NK-92 treated with Interleukin-12 subunit alpha and Interleukin-12 subunit beta, amount 100 ng/mL, for 24 hours (cell line): ENCODE data around the gene TAF6.
"Not testable (repeated sequence)": the region's sequence is repeated elsewhere in the genome, so short reads cannot be mapped to it uniquely, and the experiment has no call there.

Experiments
- DNase-seq: peaks from one replicate; lab custom pipeline; 2025; lab: John Stamatoyannopoulos, UW

Gene TAF6

DNA sequence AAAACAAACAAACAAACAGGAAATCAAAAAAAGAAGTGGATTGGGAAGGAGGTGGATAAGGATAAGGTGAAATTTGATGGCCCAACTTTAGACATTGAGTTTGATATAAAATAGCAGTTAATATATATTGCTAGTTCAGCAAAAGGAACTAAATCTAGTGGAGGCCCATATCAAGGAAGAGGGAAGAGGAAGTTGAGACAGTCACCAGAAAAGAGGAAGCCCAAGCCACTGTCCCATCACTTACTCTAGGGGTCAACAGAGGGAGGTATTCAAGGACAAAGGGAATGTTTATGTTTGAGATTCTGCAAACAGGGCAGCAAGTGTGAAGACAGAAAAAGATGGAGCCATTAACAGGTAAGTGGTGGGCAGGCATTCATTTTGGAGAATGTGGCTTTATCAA, 33.2 kb upstream of the TAF6 start:
- no peak for DNase-seq

DNA sequence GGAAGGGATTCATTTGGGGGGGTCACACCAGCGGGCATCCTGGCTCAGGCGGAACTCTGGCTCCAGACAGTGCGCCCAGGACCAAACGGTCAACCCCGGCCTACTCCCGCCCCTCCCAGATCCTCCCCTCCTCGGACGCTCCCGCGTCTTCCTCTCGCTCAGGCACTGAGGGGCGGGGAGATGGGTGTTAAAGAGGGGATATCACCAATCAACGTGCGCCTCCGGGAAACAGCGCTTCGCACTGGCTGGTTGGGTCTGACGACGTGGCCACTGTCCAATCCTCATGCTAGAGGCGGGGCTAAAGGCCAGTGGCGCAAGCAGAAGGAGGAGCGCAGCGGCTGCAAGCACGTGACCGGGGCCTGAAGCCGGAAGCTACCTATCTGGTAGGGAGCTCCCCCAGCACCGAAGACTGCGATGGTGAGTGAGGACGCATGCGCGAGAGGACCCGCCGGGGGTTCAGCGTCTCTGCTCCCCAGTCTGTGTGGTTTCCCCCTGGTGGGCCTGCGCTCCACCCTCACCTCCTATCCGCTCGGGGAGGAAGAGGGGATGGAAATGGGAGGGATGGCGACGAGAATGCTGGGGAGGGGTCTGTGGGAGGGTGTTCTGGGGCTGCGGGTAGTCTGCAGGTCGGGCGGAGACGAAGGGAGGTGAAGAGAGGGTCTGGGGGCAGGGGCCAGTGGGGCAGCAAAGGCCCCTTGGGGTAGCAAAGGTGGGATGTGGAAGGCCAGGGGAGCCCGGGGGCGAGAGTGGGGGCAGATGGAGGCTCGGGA, 29.6 kb upstream of the TAF6 start, which contains the start of gene LAMTOR4:
LAMTOR4 (plus strand) TSS at position 360 of the 770 bp plus-strand sequence; CDS start at position 415, 55 bp downstream.
- peak; percentile 100 for DNase-seq

DNA sequence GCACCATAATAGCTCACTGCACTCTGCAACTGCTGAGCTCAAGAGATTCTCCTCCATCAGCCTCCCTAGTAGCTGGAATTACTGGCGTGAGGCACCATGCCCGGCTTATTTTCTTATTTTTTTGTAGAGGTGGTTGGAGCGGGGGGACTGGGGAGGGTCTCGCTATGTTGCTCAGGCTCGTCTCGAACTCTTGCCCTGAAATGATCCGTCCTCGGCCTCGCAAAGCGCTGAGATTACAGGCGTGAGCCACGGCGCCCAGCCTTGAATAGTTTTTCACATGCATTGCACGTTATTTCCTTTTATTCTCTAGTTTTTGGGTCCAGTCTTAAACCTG, 29.0 kb upstream of the TAF6 start:
- DNase-seq: no peak

DNA sequence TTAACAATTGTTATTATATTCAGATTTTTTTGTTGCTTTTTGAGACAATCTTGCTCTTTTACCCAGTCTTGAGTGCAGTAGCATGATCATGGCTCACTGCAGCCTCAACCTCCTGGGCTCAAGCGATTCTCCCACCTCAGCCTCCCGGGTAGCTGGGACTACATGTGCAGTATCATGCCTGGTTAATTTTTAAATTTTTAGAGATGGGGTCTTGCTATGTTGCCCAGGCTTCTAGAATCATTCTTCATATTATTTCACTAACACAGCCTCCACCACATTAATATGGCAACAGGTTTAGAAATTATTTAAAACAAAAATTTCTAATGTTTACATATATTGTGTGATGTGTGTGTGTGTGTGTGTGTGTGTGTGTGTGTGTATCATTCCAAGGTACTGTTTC, 28.1 kb upstream of the TAF6 start:
- no peak for DNase-seq

DNA sequence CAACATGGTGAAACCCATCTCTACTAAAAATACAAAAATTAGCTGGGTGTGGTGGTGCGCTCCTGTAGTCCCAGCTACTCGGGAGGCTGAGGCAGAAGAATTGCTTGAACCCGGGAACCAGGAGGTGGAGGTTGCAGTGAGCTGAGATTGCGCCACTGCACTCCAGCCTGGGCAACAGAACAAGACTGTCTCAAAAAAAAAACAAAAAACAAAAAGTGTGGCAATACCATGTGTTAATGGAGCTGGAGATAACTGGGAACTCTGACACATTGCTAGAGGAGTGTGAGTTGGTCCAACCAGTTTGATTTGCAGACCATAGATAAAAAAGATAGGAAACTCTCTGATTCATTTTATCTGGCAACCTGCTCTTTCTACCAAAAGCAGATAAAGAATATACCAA, 27.2 kb upstream of the TAF6 start:
- DNase-seq: not testable (repeated sequence)

DNA sequence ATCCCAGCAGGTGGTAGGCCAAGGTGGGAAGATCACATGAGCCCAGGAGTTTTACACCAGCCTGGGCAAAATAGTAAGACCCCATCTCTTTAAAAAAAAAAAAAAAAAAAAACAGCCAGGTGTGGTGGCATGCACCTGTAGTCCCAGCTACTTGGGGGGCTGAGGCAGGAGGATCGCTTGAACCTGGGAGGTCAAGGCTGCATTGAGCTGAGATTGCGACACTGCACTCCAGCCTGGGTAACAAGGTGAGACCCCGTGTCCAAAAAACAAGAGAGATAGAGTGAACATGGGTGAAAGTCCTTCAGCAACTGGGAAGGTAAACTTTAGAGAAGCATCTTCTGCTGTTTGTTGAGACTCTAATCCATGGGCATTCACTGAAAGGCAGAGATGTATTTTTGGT, 23.3 kb upstream of the TAF6 start:
- DNase-seq: no peak

DNA sequence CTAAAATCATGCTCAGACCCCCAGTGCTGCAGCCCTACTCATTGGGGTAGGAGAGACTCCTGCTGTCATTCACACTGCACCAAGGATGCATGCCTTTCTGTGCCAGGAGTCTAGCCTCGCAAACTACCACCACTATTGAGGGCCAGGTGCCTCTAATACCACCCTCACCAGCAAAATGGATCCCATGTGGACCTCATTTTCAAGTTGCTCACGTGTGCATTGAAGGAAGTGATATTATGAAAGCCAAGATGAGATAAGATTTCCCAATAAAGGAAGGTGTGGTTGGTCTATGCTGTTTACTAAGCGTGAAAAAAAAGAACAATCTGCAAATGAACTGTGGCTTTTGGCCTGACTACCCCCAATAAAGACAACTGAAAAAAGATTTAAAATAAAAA, 22.4 kb upstream of the TAF6 start:
- DNase-seq: peak; percentile 35

DNA sequence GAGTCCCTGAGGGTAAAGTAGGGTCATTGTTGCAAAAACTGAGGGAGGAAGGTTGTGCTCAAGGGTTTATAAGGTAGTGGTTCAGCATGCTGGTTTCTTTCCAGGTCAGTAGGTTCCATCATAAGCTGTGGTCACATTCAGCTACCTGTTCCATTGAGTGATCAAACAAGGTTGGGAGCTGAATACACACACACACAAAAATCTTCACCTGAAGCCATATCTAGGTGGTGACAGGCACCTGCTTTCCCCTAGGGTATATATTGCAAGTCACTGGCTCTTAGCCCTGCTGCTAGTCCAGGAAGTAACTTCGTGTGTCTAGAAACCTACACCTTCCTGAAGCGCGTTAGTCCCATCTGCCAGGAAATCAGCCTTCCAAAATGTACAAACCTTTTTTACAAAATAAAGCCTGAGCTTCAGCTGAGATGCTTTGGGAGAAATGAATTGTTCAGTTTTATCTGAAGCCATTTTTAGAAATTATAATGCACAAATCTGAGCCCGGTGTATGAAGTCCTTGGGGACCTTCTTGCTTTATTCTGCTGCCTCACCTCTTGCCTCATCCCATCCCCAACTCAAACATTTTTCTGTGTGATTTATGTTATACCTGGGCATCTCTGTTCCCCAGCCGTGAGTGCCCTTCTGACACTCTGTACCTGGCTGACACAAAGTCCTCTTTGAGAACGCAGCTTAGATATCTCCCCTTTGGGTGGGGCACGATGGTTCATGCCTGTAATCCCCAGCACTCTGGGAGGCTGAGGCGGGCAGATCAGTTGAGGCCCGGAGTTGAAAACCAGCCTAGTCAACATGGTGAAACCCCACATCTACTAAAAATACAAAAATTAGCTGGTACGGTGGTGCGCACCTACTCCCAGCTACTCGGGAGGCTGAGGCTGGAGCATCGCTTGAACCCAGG, 18.9 kb upstream of the TAF6 start:
- no peak for DNase-seq

DNA sequence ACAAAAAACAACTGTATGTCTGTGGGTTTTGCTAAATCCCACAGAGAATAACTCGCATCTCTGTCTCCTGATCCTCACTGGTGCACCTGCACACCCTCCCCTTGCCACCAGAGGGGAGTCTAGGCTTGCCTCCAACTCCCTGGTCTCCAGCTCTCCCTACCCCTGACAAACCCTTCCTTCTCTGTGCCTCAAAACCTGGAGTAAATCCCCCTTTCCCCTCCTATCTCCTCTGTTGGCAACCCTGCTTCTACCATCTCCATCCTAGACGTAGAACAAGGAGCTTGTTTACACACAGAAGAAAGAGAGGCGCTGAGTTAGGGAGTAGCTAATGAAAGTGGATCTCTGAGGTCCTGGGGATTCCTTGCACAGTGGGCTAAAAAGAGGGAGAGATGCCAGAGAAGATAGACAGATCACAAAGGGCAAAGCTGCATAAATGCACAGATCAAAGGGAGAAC, 13.6 kb upstream of the TAF6 start:
- DNase-seq: peak; percentile 60

DNA sequence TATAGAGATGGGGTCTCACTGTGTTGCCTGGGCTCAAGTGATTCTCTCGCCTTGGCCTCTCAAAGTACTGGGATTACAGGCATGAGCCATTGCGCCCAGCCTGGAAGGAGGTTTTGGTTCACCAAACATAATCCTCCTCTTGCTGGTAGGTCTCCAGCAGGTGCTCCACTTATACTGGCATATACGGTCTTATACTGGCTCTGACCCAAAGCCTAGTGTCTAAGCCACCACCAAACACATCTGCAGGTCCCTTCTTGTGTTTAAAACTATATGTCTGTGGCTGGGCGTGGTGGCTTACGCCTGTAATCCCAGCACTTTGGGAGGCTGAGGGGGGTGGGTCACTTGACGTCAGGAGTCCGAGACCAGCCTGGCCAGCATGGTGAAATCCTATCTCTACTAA, 13.0 kb upstream of the TAF6 start:
- DNase-seq: no peak

DNA sequence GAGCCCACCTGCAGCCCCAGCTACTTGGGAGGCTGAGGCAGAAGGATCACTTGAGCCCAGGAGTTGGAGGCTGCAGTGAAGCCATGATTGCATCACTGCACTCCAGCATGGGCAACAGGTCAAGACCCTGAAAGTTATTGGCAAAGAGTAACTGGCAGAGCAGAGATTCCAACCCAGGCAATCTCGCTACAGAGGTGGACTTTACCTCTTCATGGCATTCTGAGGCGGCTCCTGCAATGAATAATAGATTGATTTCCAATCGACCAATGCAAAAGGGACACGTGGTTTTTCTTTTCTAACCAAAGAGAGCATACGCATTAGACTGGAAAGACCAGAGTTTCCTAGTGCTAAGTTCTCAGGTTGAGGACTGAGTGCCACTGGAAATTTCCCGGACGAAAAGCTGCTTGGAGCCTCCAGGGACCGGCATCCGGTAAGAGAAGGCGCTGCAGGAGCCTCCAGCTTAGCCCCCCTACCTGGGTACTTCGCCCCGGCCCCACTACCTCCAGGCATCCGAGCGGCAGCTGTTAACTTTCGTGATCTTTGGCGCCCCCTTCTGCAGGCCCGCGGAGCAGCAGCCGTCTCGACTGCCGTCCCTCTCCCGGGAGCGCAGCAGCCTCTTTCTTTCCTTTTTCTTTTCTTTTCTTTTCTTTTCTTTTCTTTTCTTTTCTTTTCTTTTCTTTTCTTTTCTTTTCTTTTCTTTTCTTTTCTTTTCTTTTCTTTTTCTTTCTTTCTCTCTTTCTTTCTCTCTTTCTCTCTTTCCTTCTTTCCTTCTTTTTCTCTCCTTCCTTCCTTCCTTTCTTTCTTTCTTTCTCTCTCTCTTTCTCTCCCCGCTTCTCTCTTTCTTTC, 11.7 kb upstream of the TAF6 start:
- DNase-seq: peak; percentile 71

DNA sequence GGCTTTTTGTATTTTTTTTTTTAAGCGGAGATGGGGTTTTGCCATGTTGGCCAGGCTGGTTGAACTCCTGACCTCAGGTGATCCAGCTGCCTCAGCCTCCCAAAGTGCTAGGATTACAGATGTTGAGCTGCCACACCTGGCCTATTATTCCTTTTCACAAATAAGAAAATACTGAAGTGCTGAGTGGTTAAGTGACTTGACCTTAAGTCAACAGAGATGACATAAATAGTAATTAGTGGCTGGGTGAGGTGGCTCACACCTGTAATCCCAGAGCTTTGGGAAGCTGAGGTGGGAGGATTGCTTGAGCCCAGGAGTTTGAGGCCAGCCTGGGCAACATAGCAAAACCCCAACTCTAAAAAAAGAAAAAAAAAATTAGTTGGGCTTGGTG, 11.1 kb upstream of the TAF6 start:
- DNase-seq: not testable (repeated sequence)

DNA sequence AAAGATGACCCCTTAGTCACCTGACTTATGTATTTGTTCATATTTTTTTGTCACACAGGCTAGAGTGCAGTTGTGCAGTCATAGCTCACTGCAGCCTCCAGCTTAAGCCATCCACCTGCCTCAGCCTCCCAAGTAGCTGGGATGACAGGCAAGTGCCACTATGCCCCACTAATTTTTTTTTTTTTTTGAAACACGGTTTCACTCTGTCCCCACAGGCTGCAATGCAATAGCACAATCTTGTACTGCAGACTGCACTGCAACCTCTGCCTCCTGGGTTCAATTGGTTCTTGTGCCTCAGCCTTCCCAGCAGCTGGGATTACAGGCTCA, 9.4 kb upstream of the TAF6 start:
- no peak for DNase-seq

DNA sequence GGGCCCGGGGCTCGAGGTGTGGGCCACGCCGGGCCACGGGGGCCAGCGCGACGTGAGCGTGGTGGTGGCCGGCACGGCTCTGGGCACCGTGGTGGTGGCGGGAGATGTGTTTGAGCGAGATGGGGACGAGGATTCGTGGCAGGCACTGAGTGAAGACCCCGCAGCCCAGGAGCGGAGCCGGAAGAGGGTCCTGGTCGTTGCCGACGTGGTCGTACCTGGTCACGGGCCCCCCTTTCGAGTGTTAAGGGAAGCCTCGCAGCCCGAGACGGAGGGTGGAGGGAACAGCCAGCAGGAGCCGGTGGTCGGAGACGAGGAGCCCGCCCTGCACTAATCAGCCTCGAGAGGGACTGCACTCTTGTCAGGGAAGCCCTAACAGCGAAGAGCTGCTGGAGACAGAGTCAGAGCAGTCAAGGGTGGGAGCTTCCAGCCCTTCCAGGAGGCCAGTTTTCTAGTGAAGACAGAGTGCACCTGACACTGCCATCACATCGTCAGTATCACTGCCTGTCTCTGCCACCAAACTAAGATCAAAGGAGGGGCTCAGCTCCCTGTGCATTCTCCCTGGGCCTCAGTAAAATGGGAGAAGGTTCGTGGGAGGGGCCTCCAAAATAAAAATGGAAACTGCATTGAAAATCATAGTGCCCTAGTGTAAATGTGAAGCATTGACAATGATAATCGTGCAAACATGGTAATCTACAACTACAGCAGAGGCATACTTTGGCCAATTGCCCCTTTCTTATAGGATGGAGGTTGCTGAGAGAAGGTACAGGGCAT, 8.9 kb upstream of the TAF6 start:
- DNase-seq: no peak

DNA sequence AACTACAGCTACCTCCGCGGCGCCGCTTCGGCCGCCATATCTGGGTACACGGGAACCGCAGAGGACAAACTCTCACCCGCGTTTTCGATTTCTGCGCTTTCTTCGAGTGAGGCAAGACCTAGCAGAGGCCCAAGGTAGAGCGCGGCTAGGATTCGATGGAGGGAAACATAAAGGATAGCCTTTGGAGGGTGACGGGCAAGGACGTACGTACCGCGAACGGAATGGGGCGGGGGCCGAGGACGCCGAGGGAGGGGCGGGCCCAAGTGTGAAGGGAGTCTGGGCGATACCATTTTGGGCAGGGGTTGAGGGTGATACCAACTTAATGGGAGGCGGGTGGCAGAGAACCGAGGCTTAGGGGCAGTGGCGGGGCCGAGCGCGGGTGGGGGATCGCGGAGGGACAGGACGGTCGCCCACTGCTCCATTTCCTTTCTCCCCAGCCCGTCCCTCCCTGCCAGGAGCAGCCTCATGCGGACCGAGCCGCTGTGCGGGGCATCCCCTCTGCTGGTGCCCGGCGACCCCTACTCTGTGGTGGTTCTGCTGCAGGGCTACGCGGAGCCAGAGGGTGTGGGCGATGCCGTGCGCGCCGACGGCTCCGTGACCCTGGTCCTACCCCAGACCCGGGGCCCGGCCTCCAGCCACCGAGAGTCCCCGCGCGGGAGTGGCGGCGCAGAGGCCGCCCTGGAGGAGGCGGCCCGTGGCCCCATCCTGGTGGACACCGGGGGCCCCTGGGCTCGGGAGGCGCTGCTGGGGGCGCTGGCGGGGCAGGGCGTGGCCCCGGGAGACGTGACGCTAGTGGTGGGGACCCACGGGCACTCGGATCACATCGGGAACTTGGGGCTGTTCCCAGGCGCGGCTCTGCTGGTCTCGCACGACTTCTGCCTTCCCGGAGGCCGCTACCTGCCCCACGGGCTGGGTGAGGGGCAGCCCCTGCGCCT, 8.0 kb upstream of the TAF6 start, which contains the start of gene MBLAC1:
MBLAC1 (plus strand) TSS at position 37 of the 935 bp plus-strand sequence; CDS start at position 466, 429 bp downstream.
- DNase-seq: peak; percentile 86

DNA sequence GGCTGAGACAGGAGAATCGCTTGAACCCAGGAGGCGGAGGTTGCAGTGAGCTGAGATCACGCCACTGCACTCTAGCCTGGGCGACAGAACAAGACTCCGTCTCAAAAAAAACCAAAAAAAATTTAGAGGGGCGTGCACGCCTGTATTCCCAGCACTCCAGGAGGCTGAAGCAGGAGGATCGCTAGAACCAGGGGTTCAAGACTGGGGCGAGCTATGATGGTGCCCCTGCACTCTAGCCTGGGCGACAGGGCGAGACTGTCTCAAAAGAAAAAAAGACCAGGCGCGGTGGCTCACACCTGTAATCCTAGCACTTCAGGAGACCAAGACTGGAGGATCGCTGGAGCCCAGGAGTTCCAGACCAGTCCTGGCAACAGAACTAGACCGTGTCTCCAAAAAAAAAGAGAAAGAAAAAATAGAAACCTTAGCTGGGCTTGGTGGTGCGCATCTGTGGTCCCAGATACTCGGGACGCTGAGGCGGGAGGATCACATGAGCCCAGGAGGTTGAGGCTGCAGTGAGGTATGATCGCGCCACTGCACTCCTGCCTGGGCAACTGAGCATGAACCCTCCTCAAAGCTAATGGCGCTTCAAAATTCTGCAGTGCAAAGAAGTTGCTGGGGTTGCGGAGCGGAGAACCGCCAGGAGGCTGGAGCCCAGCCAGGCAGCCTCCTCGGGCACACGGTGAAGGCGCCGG, 7.2 kb upstream of the TAF6 start:
- DNase-seq: no peak

DNA sequence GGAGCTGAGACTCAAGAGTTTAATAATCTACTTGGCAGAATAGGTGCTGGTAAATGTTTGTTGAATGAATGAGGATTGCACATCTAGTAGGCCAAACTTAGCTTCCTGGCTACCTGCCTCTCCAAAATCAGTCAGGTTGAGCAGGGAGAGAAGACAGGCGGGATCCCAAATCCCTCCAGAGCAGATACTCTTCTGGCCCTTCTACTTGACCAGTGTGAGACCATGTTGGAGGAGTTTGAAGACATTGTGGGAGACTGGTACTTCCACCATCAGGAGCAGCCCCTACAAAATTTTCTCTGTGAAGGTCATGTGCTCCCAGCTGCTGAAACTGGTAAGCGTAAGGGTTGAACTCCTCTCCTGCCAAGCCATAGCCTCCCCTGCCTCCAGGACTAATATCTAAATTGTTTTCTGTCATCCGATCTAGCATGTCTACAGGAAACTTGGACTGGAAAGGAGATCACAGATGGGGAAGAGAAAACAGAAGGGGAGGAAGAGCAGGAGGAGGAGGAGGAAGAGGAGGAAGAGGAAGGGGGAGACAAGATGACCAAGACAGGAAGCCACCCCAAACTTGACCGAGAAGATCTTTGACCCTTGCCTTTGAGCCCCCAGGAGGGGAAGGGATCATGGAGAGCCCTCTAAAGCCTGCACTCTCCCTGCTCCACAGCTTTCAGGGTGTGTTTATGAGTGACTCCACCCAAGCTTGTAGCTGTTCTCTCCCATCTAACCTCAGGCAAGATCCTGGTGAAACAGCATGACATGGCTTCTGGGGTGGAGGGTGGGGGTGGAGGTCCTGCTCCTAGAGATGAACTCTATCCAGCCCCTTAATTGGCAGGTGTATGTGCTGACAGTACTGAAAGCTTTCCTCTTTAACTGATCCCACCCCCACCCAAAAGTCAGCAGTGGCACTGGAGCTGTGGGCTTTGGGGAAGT, 5.4 kb upstream of the TAF6 start:
- DNase-seq: no peak

DNA sequence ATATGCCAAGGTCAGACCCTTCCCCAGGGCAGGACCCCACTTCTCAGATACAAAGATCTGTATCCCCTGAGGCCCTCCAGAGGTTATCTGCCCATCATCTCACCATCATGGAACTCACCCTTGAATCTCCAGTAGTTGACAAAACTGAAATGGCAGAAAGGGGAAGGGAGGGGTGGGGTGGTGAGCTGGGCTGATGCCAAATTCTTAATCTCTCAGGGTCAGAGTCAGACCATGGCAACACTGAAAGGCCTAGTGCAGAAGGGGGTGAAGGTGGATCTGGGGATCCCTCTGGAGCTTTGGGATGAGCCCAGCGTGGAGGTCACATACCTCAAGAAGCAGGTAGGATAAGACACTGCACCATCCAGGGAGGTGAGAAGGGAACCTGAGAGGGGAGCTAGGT, 3.4 kb upstream of the TAF6 start:
- DNase-seq: no peak

DNA sequence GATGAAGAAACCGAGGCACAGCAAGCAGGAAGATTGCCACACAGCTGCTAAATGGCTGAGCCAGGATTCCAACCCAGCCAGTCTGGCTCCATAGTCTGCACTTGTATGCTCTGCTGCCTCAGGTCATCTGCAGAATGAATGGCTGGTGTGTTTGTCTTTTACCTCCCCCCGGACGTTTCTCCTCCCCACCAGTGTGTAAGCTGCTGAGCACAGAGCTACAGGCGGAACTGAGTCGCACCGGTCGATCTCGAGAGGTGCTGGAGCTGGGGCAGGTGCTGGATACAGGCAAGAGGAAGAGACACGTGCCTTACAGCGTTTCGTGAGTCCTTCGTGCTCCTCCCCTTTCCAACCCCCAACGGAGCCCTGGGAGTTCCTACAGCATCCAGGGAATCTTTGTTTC, 2.9 kb upstream of the TAF6 start:
- DNase-seq: no peak
